SK-N-SH treated with all-trans-retinoic acid at 6 μM for 48 hours (cell line): ENCODE data around the gene UROC1.

Experiments used
- ARNTL ChIP-seq: fragments of 450-650 bp; formaldehyde crosslinking; IDR thresholded peaks from 2 replicates; pipeline ENCODE4 v1.5.0; 2020; ENCODE audit warnings: low read depth, mild to moderate bottlenecking, moderate library complexity, borderline replicate concordance
- ESRRG ChIP-seq: fragments of 250-450 bp; sonication (Bioruptor Pico); IDR thresholded peaks from 2 replicates; pipeline ENCODE4 v1.6.1; 2021; ENCODE audit warnings: mild to moderate bottlenecking
- PATZ1 ChIP-seq: fragments of 250-450 bp; sonication (Bioruptor Pico); IDR thresholded peaks from 2 replicates; pipeline ENCODE4 v1.8.0; 2020; ENCODE audit warnings: mild to moderate bottlenecking, moderate library complexity, borderline replicate concordance
- PPARA ChIP-seq: fragments of 250-450 bp; sonication (Bioruptor Pico); IDR thresholded peaks from 2 replicates; pipeline ENCODE4 v1.5.0; 2020; ENCODE audit warnings: mild to moderate bottlenecking, borderline replicate concordance
- RARB ChIP-seq: fragments of 250-450 bp; sonication (Bioruptor Pico); IDR thresholded peaks from 2 replicates; pipeline ENCODE4 v1.8.0; 2021; ENCODE audit warnings: mild to moderate bottlenecking, moderate library complexity
- TOX ChIP-seq: fragments of 250-450 bp; sonication (Bioruptor Pico); IDR thresholded peaks from 2 replicates; pipeline ENCODE4 v1.8.0; 2021; ENCODE audit warnings: mild to moderate bottlenecking, moderate library complexity, borderline replicate concordance
- ZFP3 ChIP-seq: fragments of 250-450 bp; sonication (Bioruptor Pico); IDR thresholded peaks from 2 replicates; pipeline ENCODE4 v1.5.0; 2020; ENCODE audit warnings: mild to moderate bottlenecking, moderate library complexity
- ZNF70 ChIP-seq: fragments of 450-650 bp; formaldehyde crosslinking; IDR thresholded peaks from 2 replicates; pipeline ENCODE4 v1.5.0; 2020; ENCODE audit warnings: mild to moderate bottlenecking, moderate library complexity
- TF ChIP-seq, protein P1 (sequence below): fragments of 250-450 bp; sonication (Bioruptor Pico); IDR thresholded peaks from 2 replicates; pipeline ENCODE4 v1.5.1; 2021; ENCODE audit warnings: mild to moderate bottlenecking, moderate library complexity

DNA sequence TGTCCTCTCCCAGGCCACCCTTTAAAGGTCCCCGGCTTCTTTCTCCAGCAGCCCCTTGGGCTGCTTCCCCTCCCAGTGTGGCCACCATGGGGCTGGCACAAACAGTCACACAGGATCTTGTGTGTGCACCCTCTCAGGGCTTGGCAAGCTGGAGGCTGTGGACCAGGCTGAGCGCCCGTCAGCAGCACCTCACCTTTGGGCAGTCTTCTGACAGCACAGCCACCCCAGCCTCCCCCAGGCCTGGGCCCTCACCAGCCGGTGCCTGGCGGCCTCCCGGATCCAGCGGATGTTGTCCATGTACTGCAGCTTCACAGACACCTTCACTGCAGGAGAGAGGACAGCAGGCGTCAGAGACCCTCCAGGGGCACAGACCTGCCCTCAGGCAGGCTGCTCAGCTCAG lies 21.8 kb downstream of the UROC1 start:
- TF ChIP-seq ESRRG (CRISPR knock-in tag) (no peak), PATZ1 (CRISPR knock-in tag) (no peak), ZNF70 (CRISPR knock-in tag) (no peak), ZFP3 (CRISPR knock-in tag) (no peak), ARNTL (CRISPR knock-in tag) (no peak), PPARA (CRISPR knock-in tag) (no peak), TOX (CRISPR knock-in tag) (no peak), RARB (CRISPR knock-in tag) (no peak)
- TF ChIP-seq, protein P1, sequence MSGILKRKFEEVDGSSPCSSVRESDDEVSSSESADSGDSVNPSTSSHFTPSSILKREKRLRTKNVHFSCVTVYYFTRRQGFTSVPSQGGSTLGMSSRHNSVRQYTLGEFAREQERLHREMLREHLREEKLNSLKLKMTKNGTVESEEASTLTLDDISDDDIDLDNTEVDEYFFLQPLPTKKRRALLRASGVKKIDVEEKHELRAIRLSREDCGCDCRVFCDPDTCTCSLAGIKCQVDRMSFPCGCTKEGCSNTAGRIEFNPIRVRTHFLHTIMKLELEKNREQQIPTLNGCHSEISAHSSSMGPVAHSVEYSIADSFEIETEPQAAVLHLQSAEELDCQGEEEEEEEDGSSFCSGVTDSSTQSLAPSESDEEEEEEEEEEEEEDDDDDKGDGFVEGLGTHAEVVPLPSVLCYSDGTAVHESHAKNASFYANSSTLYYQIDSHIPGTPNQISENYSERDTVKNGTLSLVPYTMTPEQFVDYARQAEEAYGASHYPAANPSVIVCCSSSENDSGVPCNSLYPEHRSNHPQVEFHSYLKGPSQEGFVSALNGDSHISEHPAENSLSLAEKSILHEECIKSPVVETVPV, result no peak
